Activated CD4-positive, alpha-beta memory T cell treated with anti-CD3 and anti-CD28 coated beads for 36 hours (primary cell): Measurements from ENCODE around the gene SERPINF2. TPM values are rescaled to one million over a fixed set of nuclear protein-coding genes. Genes with fewer than 3 reads are reported as not detected.
A peak's percentile ranks its signal among the peaks of the same experiment; 100 is the strongest.
"Not testable (repeated sequence)": the region's sequence is repeated elsewhere in the genome, so short reads cannot be mapped to it uniquely, and the experiment has no call there.

Experiments used
- CTCF ChIA-PET: fragments of 350-600 bp; sonication (Branson Sonifier 250); formaldehyde crosslinking; loops from one replicate; lab custom pipeline; 2021; ENCODE audit warnings: antibody characterized with exemption, inconsistent platforms; lab: Charles Lee
- POLR2A ChIA-PET: fragments of 350-600 bp; sonication (Branson Sonifier 250); formaldehyde crosslinking; loops from one replicate; lab custom pipeline; 2021; ENCODE audit warnings: antibody characterized with exemption; lab: Charles Lee
- DNase-seq: peaks from one replicate; pipeline ENCODE4 v3.0.0-alpha.2; 2020
- H3K27ac Mint-ChIP-seq: one replicate; pipeline ENCODE4 v1.8.0; 2021; ENCODE audit warnings: mixed read lengths
- H3K27me3 Mint-ChIP-seq: one replicate; pipeline ENCODE4 v1.8.0; 2021; ENCODE audit warnings: mixed read lengths
- H3K36me3 Mint-ChIP-seq: one replicate; pipeline ENCODE4 v1.8.0; 2021; ENCODE audit warnings: mixed read lengths
- H3K4me1 Mint-ChIP-seq: one replicate; pipeline ENCODE4 v1.8.0; 2021; ENCODE audit warnings: low read depth, mixed read lengths
- H3K4me3 Mint-ChIP-seq: one replicate; pipeline ENCODE4 v1.8.0; 2021; ENCODE audit warnings: mild to moderate bottlenecking, mixed read lengths
- H3K9me3 Mint-ChIP-seq: one replicate; pipeline ENCODE4 v1.8.0; 2021; ENCODE audit warnings: mixed read lengths
- intact Hi-C: fragments of 100-400 bp; cut with micrococcal nuclease; formaldehyde crosslinking; loops from one replicate; pipeline ENCODE4 v1.15.1; 2023
- total RNA-seq, 2 experiments: library from RNA; stranded (reverse); gene quantifications; one replicate each; pipeline ENCODE4 v1.2.3, GENCODE V29; 2021

The SERPINF2 gene
- not detected for total RNA-seq

GRCh38 chr17:1742371-1743087, at the start of gene SERPINF2:
Gene SERPINF2 (plus strand): TSS chr17:1742871. CDS start chr17:1744996, 2,125 bp downstream.
- H3K4me3 Mint-ChIP-seq = no peak within 1 kb of the TSS
- no peaks in the 10 kb centered on the region for H3K36me3 Mint-ChIP-seq
- peaks cover under 1% of the 10 kb centered on the region for H3K4me1 Mint-ChIP-seq
- CTCF ChIA-PET = no interaction called here
- POLR2A ChIA-PET = no interaction called here
- no peaks in the 10 kb centered on the region for H3K27me3 Mint-ChIP-seq
- no peak within 1 kb of the TSS for H3K27ac Mint-ChIP-seq
- no peaks in the 10 kb centered on the region for H3K9me3 Mint-ChIP-seq
- intact Hi-C loops = no loop called here
- DNase-seq = no peak

DNA sequence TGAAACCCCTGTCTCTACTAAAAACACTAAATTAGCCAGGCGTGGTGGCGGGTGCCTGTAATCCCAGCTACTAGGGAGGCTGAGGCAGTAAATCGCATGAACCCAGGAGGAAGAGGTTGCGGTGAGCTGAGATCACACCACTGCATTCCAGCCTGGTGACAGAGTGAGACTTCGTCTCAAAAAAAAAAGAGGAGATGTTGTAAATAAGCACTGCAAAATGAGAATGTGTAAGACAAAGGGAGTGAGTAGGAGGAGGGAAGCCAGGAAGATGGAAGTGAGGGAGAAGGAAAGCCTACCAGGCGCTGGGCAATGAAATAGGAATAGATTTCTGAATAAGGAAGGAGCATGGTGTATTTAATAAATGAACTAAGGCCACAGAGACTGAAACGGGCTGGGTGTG, 49.3 kb upstream of the SERPINF2 start:
- Mint-ChIP-seq H3K36me3 (no peaks in the 10 kb centered on the region), H3K4me1 (no peaks in the 10 kb centered on the region), H3K4me3 (no peak overlapping the region), H3K9me3 (no peaks in the 10 kb centered on the region), H3K27ac (no peak overlapping the region), H3K27me3 (peaks cover 1% of the 10 kb centered on the region)
- intact Hi-C loops = no loop called here
- ChIA-PET CTCF (interaction anchor here (1.6 kb wide), 1 partner anchor 63 kb away, joined by 3 read pairs; no protein-coding TSS in a partner anchor), POLR2A (no interaction called here)
- no peak for DNase-seq

- ChIA-PET CTCF (no interaction called here), POLR2A (no interaction called here)
- Mint-ChIP-seq H3K9me3 (no peaks in the 10 kb centered on the region), H3K4me1 (no peaks in the 10 kb centered on the region), H3K27me3 (peaks cover 1% of the 10 kb centered on the region), H3K4me3 (no peak overlapping the region), H3K36me3 (no peaks in the 10 kb centered on the region), H3K27ac (no peak overlapping the region)
- intact Hi-C loops = no loop called here
- DNase-seq = no peak
Observed at GRCh38 chr17:1695365-1695764, 47.3 kb upstream of the SERPINF2 start.

DNA sequence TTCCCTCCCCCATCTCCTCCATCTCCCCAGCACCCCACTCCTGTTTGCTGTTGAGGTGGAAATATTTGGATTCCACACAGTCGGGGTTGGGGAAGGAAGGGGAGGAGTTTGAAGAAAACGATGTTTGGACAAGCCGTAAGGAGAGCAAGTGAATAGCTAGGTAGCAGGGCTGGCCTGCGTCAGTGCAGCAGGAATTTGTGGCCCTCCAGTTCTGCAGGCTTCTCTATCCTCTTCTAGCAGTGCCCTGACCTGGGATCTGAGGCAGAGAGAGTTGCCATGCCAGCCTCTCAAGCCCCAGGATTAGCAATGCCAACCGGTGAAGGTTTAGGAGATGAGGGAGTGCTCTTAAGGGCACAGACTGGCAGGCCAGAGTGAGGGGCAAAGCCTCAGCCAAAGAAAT, 45.0 kb upstream of the SERPINF2 start:
- H3K4me1 Mint-ChIP-seq = no peaks in the 10 kb centered on the region
- no peak overlapping the region for H3K4me3 Mint-ChIP-seq
- H3K27ac Mint-ChIP-seq = no peak overlapping the region
- intact Hi-C loops = no loop called here
- H3K27me3 Mint-ChIP-seq = no peaks in the 10 kb centered on the region
- H3K9me3 Mint-ChIP-seq = no peaks in the 10 kb centered on the region
- H3K36me3 Mint-ChIP-seq = no peaks in the 10 kb centered on the region
- CTCF ChIA-PET = no interaction called here
- no peak for DNase-seq
- POLR2A ChIA-PET = interaction anchor here (0.7 kb wide), 1 partner anchor 48 kb away, joined by 3 read pairs; no protein-coding TSS in a partner anchor

DNA sequence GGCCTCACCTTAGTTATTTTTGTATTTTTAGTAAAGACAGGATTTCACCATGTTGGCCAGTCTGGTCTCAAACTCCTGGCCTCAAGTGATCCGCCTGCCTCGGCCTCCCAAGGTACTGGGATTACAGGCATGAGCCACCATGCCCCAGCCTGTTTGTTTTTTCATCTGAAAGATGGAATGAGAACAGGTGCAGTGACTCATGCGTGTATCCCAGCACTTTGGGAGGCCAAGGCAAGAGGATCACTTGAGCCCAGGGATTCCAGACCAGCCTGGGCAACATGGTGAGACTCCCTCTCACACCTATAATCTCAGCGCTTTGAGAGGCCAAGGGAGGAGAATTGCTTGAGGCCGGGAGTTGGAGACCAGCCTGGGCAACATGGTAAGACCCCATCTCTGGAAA, 42.8 kb upstream of the SERPINF2 start:
- intact Hi-C loops, POLR2A ChIA-PET: not testable (repeated sequence)
- CTCF ChIA-PET = interaction anchor here (0.9 kb wide), 1 partner anchor 28 kb away, joined by 3 read pairs; no protein-coding TSS in a partner anchor

DNA sequence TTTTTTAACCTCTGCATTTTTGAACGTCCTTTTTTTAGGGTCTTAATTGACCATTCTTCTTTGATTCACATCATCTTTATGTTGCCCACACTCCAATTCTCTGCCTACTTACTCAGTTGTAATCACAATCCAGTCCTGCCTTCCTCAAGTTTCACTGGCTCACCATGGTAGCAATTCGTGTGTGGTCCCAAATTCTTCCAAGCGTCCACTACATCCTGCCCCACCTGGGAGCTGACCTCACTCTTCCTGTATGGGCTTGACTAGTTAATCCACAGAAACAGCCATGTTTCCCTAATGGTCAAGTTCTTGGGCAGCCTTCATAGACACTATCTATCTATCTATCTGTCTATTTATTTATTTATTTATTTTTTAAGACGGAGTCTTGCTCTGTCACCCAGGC, 39.6 kb upstream of the SERPINF2 start:
- CTCF ChIA-PET = no interaction called here
- POLR2A ChIA-PET = no interaction called here
- no peak for DNase-seq
- Mint-ChIP-seq H3K27me3 (peaks cover 3% of the 10 kb centered on the region), H3K36me3 (no peaks in the 10 kb centered on the region), H3K27ac (no peak overlapping the region), H3K9me3 (no peaks in the 10 kb centered on the region), H3K4me1 (peaks cover 4% of the 10 kb centered on the region), H3K4me3 (no peak overlapping the region)
- intact Hi-C loops = no loop called here

More for the DNA sequence above, 42.8 kb upstream of the SERPINF2 start:
- H3K4me3 Mint-ChIP-seq, H3K36me3 Mint-ChIP-seq, H3K27ac Mint-ChIP-seq, DNase-seq, H3K9me3 Mint-ChIP-seq, H3K27me3 Mint-ChIP-seq, H3K4me1 Mint-ChIP-seq: not testable (repeated sequence)

GRCh38 chr17:1705004-1705403, 37.7 kb upstream of the SERPINF2 start:
- POLR2A ChIA-PET = interaction anchor here (0.6 kb wide), 1 partner anchor 22 kb away, joined by 3 read pairs; no protein-coding TSS in a partner anchor
- Mint-ChIP-seq H3K27me3 (peaks cover 4% of the 10 kb centered on the region), H3K9me3 (no peaks in the 10 kb centered on the region), H3K4me3 (no peak overlapping the region), H3K27ac (no peak overlapping the region), H3K4me1 (peaks cover 6% of the 10 kb centered on the region), H3K36me3 (no peaks in the 10 kb centered on the region)
- no peak for DNase-seq
- intact Hi-C loops = no loop called here
- CTCF ChIA-PET = interaction anchor here (1.4 kb wide), 2 partner anchors 36 to 131 kb away, joined by 5 read pairs; no protein-coding TSS in a partner anchor

GRCh38 chr17:1707107-1707506, 35.6 kb upstream of the SERPINF2 start:
- ChIA-PET POLR2A (no interaction called here), CTCF (interaction anchor here (1.2 kb wide), 1 partner anchor 14 kb away, joined by 4 read pairs; no protein-coding TSS in a partner anchor)
- Mint-ChIP-seq H3K4me1 (peaks cover 18% of the 10 kb centered on the region), H3K27ac (no peak overlapping the region), H3K4me3 (no peak overlapping the region), H3K36me3 (peaks cover under 1% of the 10 kb centered on the region), H3K9me3 (no peaks in the 10 kb centered on the region), H3K27me3 (peaks cover 4% of the 10 kb centered on the region)
- DNase-seq = no peak
- intact Hi-C loops = no loop called here

GRCh38 chr17:1708791-1709346, 33.8 kb upstream of the SERPINF2 start:
- POLR2A ChIA-PET, H3K9me3 Mint-ChIP-seq, H3K36me3 Mint-ChIP-seq, H3K27me3 Mint-ChIP-seq, H3K27ac Mint-ChIP-seq, intact Hi-C loops, H3K4me3 Mint-ChIP-seq, DNase-seq: not testable (repeated sequence)
- peaks cover 18% of the 10 kb centered on the region for H3K4me1 Mint-ChIP-seq
- CTCF ChIA-PET = interaction anchor here (1.0 to 1.2 kb wide), 2 partner anchors 13 to 39 kb away, joined by 3 to 5 read pairs; no protein-coding TSS in a partner anchor

DNA sequence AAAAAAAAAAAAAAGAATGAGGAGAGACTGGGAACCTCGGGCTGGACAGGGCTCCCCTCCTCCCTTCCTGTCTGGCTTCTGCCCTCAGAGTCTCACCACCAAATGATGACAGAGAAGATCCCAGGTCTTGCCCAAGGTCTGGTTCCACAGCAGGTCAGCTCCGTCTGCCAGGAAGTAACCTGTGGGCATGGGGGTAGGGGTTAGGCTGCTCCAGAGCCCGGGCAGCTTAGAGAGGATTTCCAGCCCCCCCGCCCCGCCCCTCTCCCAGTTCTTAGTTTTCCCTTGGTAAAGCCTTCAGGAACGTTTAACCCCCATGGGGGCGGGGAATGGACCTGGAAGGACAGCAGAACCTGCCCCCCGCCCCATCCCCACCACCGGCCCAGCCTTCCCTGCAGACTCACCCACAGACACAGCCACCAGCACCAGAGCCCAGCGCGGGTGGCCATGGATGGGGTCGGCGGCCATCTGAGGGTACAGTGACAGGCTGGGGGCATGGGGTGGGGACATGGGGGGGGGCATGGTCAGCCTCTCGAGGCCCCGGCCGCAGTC, 33.2 kb upstream of the SERPINF2 start:
- DNase-seq = no peak
- Mint-ChIP-seq H3K27me3 (peaks cover 4% of the 10 kb centered on the region), H3K36me3 (peaks cover 1% of the 10 kb centered on the region), H3K9me3 (no peaks in the 10 kb centered on the region), H3K4me3 (peak overlapping the region; percentile 20), H3K4me1 (peaks cover 20% of the 10 kb centered on the region), H3K27ac (no peak overlapping the region)
- CTCF ChIA-PET = interaction anchor here (1.0 to 1.2 kb wide), 3 partner anchors 12 to 199 kb away, joined by 3 to 5 read pairs (median 3); no protein-coding TSS in a partner anchor
- intact Hi-C loops = no loop called here
- POLR2A ChIA-PET = no interaction called here

- H3K36me3 Mint-ChIP-seq = peaks cover 1% of the 10 kb centered on the region
- H3K4me1 Mint-ChIP-seq = peaks cover 24% of the 10 kb centered on the region
- no peak within 1 kb of the TSS for H3K27ac Mint-ChIP-seq
- peaks cover 4% of the 10 kb centered on the region for H3K27me3 Mint-ChIP-seq
- peak within 1 kb of the TSS; percentile 50 for H3K4me3 Mint-ChIP-seq
- peak; percentile 30 for DNase-seq
- intact Hi-C loops = loop anchor here (10.0 kb wide), 1 partner anchor 555 kb away; no protein-coding TSS in a partner anchor
- POLR2A ChIA-PET = no interaction called here
- CTCF ChIA-PET = interaction anchor here (1.1 to 1.4 kb wide), 2 partner anchors 11 to 199 kb away, joined by 3 to 4 read pairs; no protein-coding TSS in a partner anchor
- H3K9me3 Mint-ChIP-seq = no peaks in the 10 kb centered on the region
Observed at GRCh38 chr17:1709971-1710806, 32.5 kb upstream of the SERPINF2 start, which contains the start of gene TLCD2. Gene TLCD2 (minus strand): TSS chr17:1710377. CDS start chr17:1710242, 135 bp downstream.
